HUDEP-2 (cell line): ENCODE results near the gene PPHLN1.

Source experiments
- DNase-seq, 76 experiments: peaks; one replicate each; lab custom pipeline; 2025; ENCODE audit not compliant: unreplicated experiment in 76 of 76; lab: John Stamatoyannopoulos, UW

Gene PPHLN1

GRCh38 chr12:42428850-42429249 lies 102.9 kb downstream of the PPHLN1 start:
- DNase-seq = no peak

GRCh38 chr12:42432517-42433140 lies 106.7 kb downstream of the PPHLN1 start:
- no peak for DNase-seq

- no peak for DNase-seq
Observed at GRCh38 chr12:42440608-42441007, 114.6 kb downstream of the PPHLN1 start.

DNA sequence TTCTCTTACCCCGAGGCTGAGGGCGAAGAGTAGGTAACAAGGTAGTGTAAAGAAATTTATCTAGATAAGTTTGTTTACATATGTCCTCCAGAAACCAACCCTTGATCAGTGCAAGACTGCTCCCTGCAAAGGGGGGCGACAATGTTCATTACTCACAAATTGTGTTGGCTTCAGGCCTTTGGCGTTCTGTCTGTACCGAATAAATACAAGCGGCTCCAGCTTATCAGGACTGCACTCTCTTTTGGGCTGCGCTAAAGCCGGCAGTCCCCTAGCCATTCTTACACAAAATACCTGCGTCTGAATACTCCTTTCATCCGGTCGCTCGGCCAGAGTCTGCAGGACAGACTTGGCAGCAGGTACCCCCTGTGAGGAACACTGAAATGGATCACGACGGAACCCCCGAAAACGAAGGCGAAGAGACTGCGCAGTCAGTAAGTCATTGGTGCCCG lies 116.4 kb downstream of the PPHLN1 start:
- no peak for DNase-seq

DNA sequence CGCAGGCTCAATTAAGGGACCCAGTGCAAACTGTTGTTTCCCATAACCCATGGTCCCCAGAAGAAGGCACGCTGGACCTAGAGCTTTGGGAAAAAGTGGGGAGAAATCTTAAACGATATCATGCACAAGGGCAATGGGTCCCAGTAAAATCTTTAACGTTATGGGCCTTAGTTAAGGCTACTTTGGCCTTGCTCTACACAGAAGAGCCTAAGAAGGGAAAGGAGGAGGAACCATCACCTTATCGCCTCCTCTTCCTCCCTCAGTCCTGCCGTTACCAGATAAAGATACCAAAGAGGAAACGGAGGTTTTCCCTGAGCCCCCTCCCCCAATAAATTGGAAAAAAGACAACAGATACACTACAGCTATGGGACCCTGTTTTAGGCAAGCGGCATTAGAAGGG lies 116.9 kb downstream of the PPHLN1 start:
- DNase-seq = no peak

DNA sequence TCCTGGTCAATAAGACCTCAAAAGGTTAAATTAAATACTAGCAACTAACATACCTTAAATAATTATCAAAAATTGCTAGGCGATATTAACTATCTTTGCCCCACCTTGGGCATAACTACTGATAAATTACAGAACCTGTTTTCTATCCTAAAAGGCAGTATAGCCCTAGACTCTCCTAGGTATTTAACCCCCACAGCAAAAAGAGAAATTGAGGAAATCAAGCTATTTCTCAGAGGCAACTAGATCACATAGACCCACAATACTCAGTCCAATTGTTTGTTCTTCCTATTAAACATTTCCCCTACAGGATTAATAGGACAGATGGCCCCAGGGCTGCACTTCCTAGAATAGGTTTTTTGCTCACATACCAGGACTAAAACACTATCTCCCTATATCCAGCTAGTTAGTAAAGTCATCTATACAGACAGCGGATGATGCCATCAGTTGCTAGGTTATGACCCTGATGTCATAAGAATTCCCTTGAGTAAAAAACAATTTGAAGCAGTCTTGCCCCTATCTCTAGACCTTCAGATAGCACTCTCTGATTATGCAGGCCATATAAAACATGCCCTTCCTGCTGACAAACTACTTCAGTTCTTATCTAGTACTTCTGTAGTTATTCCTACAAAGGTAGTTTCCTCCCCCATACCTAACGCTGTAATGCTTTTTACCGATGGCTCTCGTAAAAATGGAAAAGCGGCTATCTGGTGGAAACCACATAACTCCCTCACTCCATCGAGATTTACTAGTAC lies 118.4 kb downstream of the PPHLN1 start:
- no peak for DNase-seq

DNA sequence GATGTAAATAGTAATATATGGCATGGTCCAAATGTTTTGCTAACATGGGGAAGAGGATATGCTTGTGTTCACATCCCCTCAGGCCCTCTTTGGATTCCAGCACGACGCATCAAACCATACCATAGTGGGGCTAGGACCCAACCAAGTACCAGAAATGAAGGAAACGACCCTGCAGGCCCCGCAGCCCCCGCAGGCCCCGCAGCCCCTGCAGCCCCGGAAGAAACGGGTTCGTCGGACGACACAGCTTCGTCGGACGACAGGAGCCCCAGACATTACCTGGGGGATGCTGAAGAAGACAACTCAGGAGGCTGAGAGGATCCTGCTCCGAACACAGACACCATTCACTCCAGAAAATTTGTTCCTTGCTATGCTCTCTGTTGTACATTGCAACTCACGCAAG lies 119.9 kb downstream of the PPHLN1 start:
- DNase-seq = no peak

DNA sequence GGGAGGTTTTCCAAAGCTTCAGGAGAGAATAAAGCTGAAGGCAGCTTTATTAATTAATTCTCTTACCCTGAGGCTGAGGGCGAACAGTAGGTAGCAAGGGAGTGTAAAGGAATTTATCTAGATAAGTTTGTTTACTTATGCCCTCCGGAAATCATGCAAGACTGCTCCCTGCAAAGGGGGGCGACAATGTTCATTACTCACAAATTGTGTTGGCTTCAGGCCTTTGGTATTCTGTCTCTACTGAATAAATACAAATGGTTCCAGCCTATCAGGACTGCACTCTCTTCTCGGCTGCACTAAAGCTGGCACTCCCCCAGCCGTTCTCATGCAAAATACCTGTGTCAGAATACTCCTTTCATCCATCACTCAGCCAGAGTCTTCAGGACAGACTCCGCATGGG lies 120.8 kb downstream of the PPHLN1 start:
- DNase-seq = no peak

DNA sequence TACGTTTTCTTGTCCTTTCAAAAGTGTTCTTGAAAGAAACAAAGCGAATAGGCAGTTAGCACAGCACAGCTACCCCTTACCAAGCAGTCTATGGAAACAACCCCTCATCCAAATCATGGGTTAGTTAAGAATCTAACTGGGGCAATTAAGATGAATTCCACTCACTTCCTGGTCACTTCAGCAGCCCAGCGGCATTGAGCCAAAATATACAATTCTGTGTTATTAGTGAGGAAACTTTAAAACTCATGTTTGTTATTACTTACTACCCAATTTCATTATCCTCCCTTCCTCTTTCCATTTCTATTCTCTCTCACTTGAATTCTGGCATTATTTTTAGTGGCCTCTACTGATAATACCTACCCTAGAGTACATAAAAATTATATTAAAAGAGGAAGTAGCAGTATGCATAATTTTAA lies 121.4 kb downstream of the PPHLN1 start:
- no peak for DNase-seq

DNA sequence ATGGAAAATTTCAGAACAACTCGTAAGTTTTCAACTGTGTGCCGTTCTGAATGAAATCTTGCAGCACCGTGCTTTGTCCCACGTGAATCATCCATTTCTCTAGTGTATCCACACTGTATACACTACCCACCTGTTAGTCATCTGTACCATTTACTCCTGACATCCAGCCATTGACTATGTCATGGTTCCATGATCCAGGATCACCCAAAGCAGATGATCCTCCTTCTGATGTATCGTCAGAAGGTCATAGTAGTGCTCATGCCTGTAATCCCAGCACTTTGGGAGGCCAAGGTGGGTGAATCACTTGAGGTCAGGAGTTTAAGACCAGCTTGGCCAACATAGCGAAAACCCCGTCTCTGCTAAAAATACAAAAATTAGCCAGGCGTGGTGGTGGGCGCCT lies 122.9 kb downstream of the PPHLN1 start:
- DNase-seq = no peak

GRCh38 chr12:42450248-42450647 lies 124.3 kb downstream of the PPHLN1 start:
- DNase-seq = no peak

GRCh38 chr12:42458575-42458974 lies 132.6 kb downstream of the PPHLN1 start:
- no peak for DNase-seq

- DNase-seq = no peak
Observed at GRCh38 chr12:42459336-42459847, 133.4 kb downstream of the PPHLN1 start.

GRCh38 chr12:42462486-42462885 lies 136.5 kb downstream of the PPHLN1 start:
- DNase-seq = no peak

GRCh38 chr12:42463671-42464070 lies 137.7 kb downstream of the PPHLN1 start:
- no peak for DNase-seq

GRCh38 chr12:42468341-42468821 lies 142.4 kb downstream of the PPHLN1 start:
- DNase-seq = peak in 12 of 76 experiments; percentile 8 to 60 (median 30)

- DNase-seq = no peak
Observed at GRCh38 chr12:42468921-42469320, 143.0 kb downstream of the PPHLN1 start.

GRCh38 chr12:42469355-42470175 lies 143.6 kb downstream of the PPHLN1 start:
- DNase-seq = no peak

DNA sequence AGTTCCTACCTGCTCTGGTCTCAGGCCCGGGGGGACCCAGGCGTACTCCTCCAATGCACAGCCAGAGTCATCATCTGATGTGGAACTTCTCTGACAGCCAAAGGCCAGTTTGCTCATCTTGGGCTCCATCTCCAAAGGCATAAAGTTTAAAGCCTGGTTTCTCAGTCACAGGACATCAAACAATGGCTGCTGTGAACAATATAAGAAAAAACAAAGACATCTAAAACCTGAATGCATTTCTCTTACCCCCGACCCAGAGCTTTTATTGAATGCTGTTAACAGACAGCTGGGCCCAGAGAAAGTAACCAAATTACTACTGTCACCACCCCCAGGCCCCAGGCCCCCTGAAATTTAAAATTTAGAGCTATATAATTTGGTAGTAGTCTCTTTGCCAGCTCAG lies 146.4 kb downstream of the PPHLN1 start:
- no peak for DNase-seq

GRCh38 chr12:42473130-42473529 lies 147.2 kb downstream of the PPHLN1 start:
- no peak for DNase-seq

DNA sequence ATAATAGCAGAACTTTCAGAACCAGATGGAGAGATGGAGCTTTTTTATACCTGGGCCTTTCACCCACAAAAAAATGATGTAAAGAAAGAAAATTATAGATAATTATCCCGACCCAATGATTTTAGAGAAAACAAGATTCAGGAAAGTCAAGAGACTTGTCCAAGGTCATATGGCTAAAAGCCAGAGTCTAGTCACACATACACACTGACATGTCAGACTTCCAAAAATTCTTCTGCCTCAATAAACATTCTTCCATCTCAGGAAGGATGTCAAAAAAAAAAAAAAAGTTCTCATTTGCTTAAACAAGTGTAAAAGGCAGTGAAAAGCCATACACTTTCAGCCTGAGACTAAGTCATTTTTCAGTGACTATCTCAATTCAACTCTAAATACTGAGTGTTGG lies 147.6 kb downstream of the PPHLN1 start:
- no peak for DNase-seq
